Cardiac septum (tissue), 1 donor: ENCODE measurements around the gene AHSA1. TPM values are rescaled to one million over a fixed set of nuclear protein-coding genes. Genes with fewer than 3 reads are reported as not detected.

Experiments
- DNase-seq: peaks from one replicate; pipeline ENCODE4 v3.0.0-alpha.2; 2020; ENCODE audit warnings: low spot score
- intact Hi-C: fragments of 100-400 bp; cut with DNase I; formaldehyde crosslinking; loops from one replicate; pipeline ENCODE4 v1.14.0; 2022
- total RNA-seq: library from RNA; stranded (reverse); fragmentation: NEBNext Ultra II Directional; extraction: Animal tissue kit (Norgen Biotek cat#: 25700); gene quantifications from one replicate; pipeline ENCODE4 v1.2.1, GENCODE V29; 2021
- donor health status: DM: no; HTN: no; CAD: no.

AHSA1 gene
- total RNA-seq, 1 donor from 2014 or later: 138 TPM

GRCh38 chr14:77469067-77469505 lies 11.2 kb downstream of the AHSA1 start:
- DNase-seq: peak; percentile 63
- intact Hi-C loops: no loop called here

- DNase-seq: peak; percentile 1
Observed at GRCh38 chr14:77469539-77469938, 11.6 kb downstream of the AHSA1 start.

GRCh38 chr14:77470224-77470870 lies 12.5 kb downstream of the AHSA1 start:
- DNase-seq: peak; percentile 9
- intact Hi-C loops: no loop called here

More at GRCh38 chr14:77469539-77469938, 11.6 kb downstream of the AHSA1 start:
- intact Hi-C loops: no loop called here

- peak; percentile 56 for DNase-seq
- intact Hi-C loops: no loop called here
Observed at GRCh38 chr14:77473921-77474320, 16.0 kb downstream of the AHSA1 start.

- intact Hi-C loops: no loop called here
- no peak for DNase-seq
Observed at GRCh38 chr14:77474479-77475177, 16.7 kb downstream of the AHSA1 start.

- DNase-seq: no peak
- intact Hi-C loops: no loop called here
Observed at GRCh38 chr14:77475432-77476115, 17.7 kb downstream of the AHSA1 start.

GRCh38 chr14:77478029-77478428 lies 20.1 kb downstream of the AHSA1 start:
- intact Hi-C loops: no loop called here
- DNase-seq: no peak

- no peak for DNase-seq
- intact Hi-C loops: no loop called here
Observed at GRCh38 chr14:77478796-77479195, 20.9 kb downstream of the AHSA1 start.

GRCh38 chr14:77482422-77482821 lies 24.5 kb downstream of the AHSA1 start:
- intact Hi-C loops: no loop called here
- no peak for DNase-seq

GRCh38 chr14:77485256-77485655 lies 27.4 kb downstream of the AHSA1 start:
- intact Hi-C loops: no loop called here
- DNase-seq: no peak

- intact Hi-C loops: no loop called here
- no peak for DNase-seq
Observed at GRCh38 chr14:77485901-77486678, 28.2 kb downstream of the AHSA1 start.

- no peak for DNase-seq
- intact Hi-C loops: no loop called here
Observed at GRCh38 chr14:77488558-77488957, 30.7 kb downstream of the AHSA1 start.

GRCh38 chr14:77489041-77489440 lies 31.1 kb downstream of the AHSA1 start:
- intact Hi-C loops: no loop called here
- no peak for DNase-seq

- intact Hi-C loops: no loop called here
- DNase-seq: no peak
Observed at GRCh38 chr14:77490347-77490986, 32.6 kb downstream of the AHSA1 start.

- intact Hi-C loops: no loop called here
- DNase-seq: no peak
Observed at GRCh38 chr14:77491056-77491455, 33.2 kb downstream of the AHSA1 start.

GRCh38 chr14:77495334-77495733 lies 37.4 kb downstream of the AHSA1 start:
- intact Hi-C loops: no loop called here

GRCh38 chr14:77498120-77498979 lies 40.5 kb downstream of the AHSA1 start, which contains the start of gene ISM2:
ISM2 (minus strand) TSS chr14:77498816; CDS start chr14:77498793, 23 bp downstream.
- DNase-seq: peak; percentile 71
- intact Hi-C loops: no loop called here

More at GRCh38 chr14:77495334-77495733, 37.4 kb downstream of the AHSA1 start:
- DNase-seq: no peak

GRCh38 chr14:77498984-77499527 lies 41.2 kb downstream of the AHSA1 start:
- intact Hi-C loops: no loop called here
- peak; percentile 43 for DNase-seq
